Transverse colon (tissue), 4 donors: ENCODE measurements around the gene HAVCR2. TPM values are rescaled to one million over a fixed set of nuclear protein-coding genes. Genes with fewer than 3 reads are reported as not detected.

Source experiments
- DNase-seq: peaks from one replicate; pipeline ENCODE4 v3.0.0-alpha.2; 2019
- H3K27ac ChIP-seq, 4 donors: fragments of 200-600 bp; sonication (generic); 2 replicates each; pipeline ENCODE4 v1.5.1; 2016 to 2018; ENCODE audit warnings: inconsistent platforms in 4 of 4
- H3K27me3 ChIP-seq: fragments of 200-600 bp; sonication (generic); 2 replicates; pipeline ENCODE4 v1.5.1; 2017; ENCODE audit warnings: inconsistent platforms
- H3K36me3 ChIP-seq, 4 donors: fragments of 200-600 bp; sonication (generic); 2 replicates each; pipeline ENCODE4 v1.5.1; 2017 to 2019; ENCODE audit warnings: inconsistent platforms in 4 of 4
- H3K4me1 ChIP-seq, 4 donors: fragments of 200-600 bp; sonication (generic); 2 replicates each; pipeline ENCODE4 v1.5.1; 2017 to 2020; ENCODE audit warnings: inconsistent platforms in 4 of 4
- H3K4me3 ChIP-seq, 4 donors: fragments of 200-600 bp; sonication (generic); 1 replicate in 1 of 4; 2 replicates in 3 of 4; pipeline versions ENCODE4 v1.5.1 to v1.6.1; 2017 to 2019; ENCODE audit warnings: inconsistent platforms in 4 of 4
- H3K9me3 ChIP-seq, 2 donors: fragments of 200-600 bp; sonication (generic); 2 replicates each; pipeline ENCODE4 v1.5.1; 2017 to 2019; ENCODE audit warnings: inconsistent platforms in 2 of 2
- CTCF ChIP-seq, 5 experiments: fragments of 200-600 bp in 3 of 5; fragments of 450-650 bp in 2 of 5; sonication (generic) in 3 of 5; IDR thresholded peaks; 1 replicate in 2 of 5; 2 replicates in 3 of 5; pipeline ENCODE4 v1.5.1; 2016 to 2017; ENCODE audit warnings: antibody characterized with exemption in 5 of 5, inconsistent platforms in 3 of 5, mild to moderate bottlenecking in 2 of 5, moderate library complexity in 1 of 5
- EP300 ChIP-seq: sonication (generic); formaldehyde crosslinking; IDR thresholded peaks from one replicate; pipeline ENCODE4 v1.6.1; 2017; ENCODE audit warnings: antibody characterized with exemption, low read depth
- POLR2A ChIP-seq: fragments of 450-650 bp; IDR thresholded peaks from one replicate; pipeline ENCODE4 v1.6.1; 2016; ENCODE audit warnings: antibody characterized with exemption, mild to moderate bottlenecking, moderate library complexity
- POLR2AphosphoS5 ChIP-seq, 3 donors: sonication (generic); formaldehyde crosslinking; IDR thresholded peaks; one replicate each; pipeline ENCODE4 v1.6.1; 2016; ENCODE audit warnings: antibody characterized with exemption in 3 of 3
- WGBS, 2 donors: methylation state at CpG; one replicate each; pipeline ENCODE4 v1.1.5; 2018; ENCODE audit warnings: low coverage in 1 of 2; 5-methylcytosine and 5-hydroxymethylcytosine counted together
- in situ Hi-C, 4 donors: fragments of 200-750 bp; cut with MboI; loops; one replicate each; pipeline versions ENCODE4 v1.15.0 to v1.15.1; 2017; ENCODE audit warnings: low sequenced_read_pairs in 3 of 4, low pct_ligation_motif_present in 1 of 4, low pct_unique_long_range_greater_than_20kb in 1 of 4
- intact Hi-C: fragments of 100-400 bp; cut with DNase I; formaldehyde crosslinking; loops from one replicate; pipeline ENCODE4 v1.15.1; 2023; ENCODE audit warnings: low total_unique reads
- total RNA-seq, 4 donors: library from RNA; depleted of rRNA; stranded (reverse); fragments of >200 nt; gene quantifications; one replicate each; pipeline ENCODE4 v1.1.0, GENCODE V29; 2016

Gene HAVCR2
- total RNA-seq, 4 donors from 2014 or later, result 0.20 to 6.7 (median 3.2) TPM

GRCh38 chr5:157148734-157149615 is 40.1 kb upstream of the HAVCR2 start:
- DNase-seq, result peak; percentile 72
- Histone ChIP-seq H3K27me3 (no peaks in the 10 kb centered on the region), H3K9me3 (no peaks in the 10 kb centered on the region), H3K4me3 (no peak overlapping the region), H3K27ac (no peak overlapping the region), H3K4me1 (peaks cover 0 to 2% (median under 1%) of the 10 kb centered on the region in 4 donors), H3K36me3 (no peaks in the 10 kb centered on the region)
- intact Hi-C loops (no loop called here), in situ Hi-C loops (loop anchor here in 1 of 4 donors (10.0 to 25.0 kb wide), 3 partner anchors 106 to 588 kb away; partner anchors contain the start of genes LSM11 and THG1L)
- TF ChIP-seq CTCF (IDR thresholded peaks at IDR 0.05) (peak; percentile 75 to 89 (median 80)), POLR2AphosphoS5 (IDR thresholded peaks at IDR 0.05) (no peak)
- WGBS, 2 donors, result 70% methylated on average over 4 to 14 of the region's 14 CpGs

GRCh38 chr5:157143127-157143971 is 34.5 kb upstream of the HAVCR2 start:
- WGBS, 2 donors, result 10 to 24% methylated on average over 23 to 33 of the region's 33 CpGs
- intact Hi-C loops (no loop called here), in situ Hi-C loops (loop anchor here in 1 of 4 donors (10.0 to 25.0 kb wide), 3 partner anchors 111 to 594 kb away; partner anchors contain the start of genes LSM11 and THG1L)
- Histone ChIP-seq H3K27me3 (no peaks in the 10 kb centered on the region), H3K27ac (peak overlapping the region; percentile 89 to 99 (median 94)), H3K4me3 (peak overlapping the region; percentile 42 to 100 (median 90)), H3K36me3 (peaks cover 0 to 8% (median 3%) of the 10 kb centered on the region in 4 donors), H3K4me1 (peaks cover 7 to 24% (median 12%) of the 10 kb centered on the region in 4 donors), H3K9me3 (no peaks in the 10 kb centered on the region)
- DNase-seq, result peak; percentile 44
- TF ChIP-seq EP300 (no peak), CTCF (IDR thresholded peaks at IDR 0.05) (no peak), POLR2AphosphoS5 (IDR thresholded peaks at IDR 0.05) (no peak), POLR2A (peak; percentile 70)

GRCh38 chr5:157142317-157143126 is 33.7 kb upstream of the HAVCR2 start, which contains the start of gene MED7:
MED7 (minus strand) TSS chr5:157142865; CDS start chr5:157139431, 3,434 bp downstream.
- peak within 1 kb of the TSS; percentile 79 to 100 (median 90) for H3K4me3 ChIP-seq
- 0 to 2% methylated on average over 9 to 48 of the region's 48 CpGs for WGBS, 2 donors
- no peaks in the 10 kb centered on the region for H3K27me3 ChIP-seq
- no peaks in the 10 kb centered on the region for H3K9me3 ChIP-seq
- peak within 1 kb of the TSS; percentile 89 to 99 (median 94) for H3K27ac ChIP-seq
- peaks cover 0 to 14% (median 3%) of the 10 kb centered on the region in 4 donors for H3K36me3 ChIP-seq
- H3K4me1 ChIP-seq, result peaks cover 7 to 24% (median 12%) of the 10 kb centered on the region in 4 donors
- no peak for TF ChIP-seq CTCF (IDR thresholded peaks at IDR 0.05)
- peak; percentile 89 for TF ChIP-seq POLR2A
- TF ChIP-seq POLR2AphosphoS5 (IDR thresholded peaks at IDR 0.05), result peak; percentile 79 to 96 (median 92)
- in situ Hi-C loops, result loop anchor here in 1 of 4 donors (10.0 to 25.0 kb wide), 3 partner anchors 112 to 595 kb away; partner anchors contain the start of genes LSM11 and THG1L
- peak; percentile 94 for DNase-seq
- intact Hi-C loops, result no loop called here
